OCI-LY7 (cell line): ENCODE data around the gene DNAH11.

Experiments
- CTCF ChIP-seq: fragments of 200-600 bp; sonication (generic); conservative IDR thresholded peaks from 2 replicates; pipeline ENCODE4 v1.5.1; 2014; ENCODE audit warnings: mild to moderate bottlenecking, antibody characterized with exemption, low read length, moderate library complexity, mixed read lengths
- EZH2phosphoT487 ChIP-seq: fragments of 200-600 bp; sonication (generic); IDR thresholded peaks from 2 replicates; pipeline ENCODE4 v1.6.1; 2018; ENCODE audit warnings: low read depth, borderline replicate concordance, mild to moderate bottlenecking, mixed run types, antibody characterized with exemption, low read length, moderate library complexity, mixed read lengths

GRCh38 chr7:21828841-21829240, 286.0 kb downstream of the DNAH11 start:
- TF ChIP-seq CTCF: no peak
- no peak for TF ChIP-seq EZH2phosphoT487
